Omental fat pad (tissue), 4 donors: ENCODE data around the gene PARN. TPM values are rescaled to one million over a fixed set of nuclear protein-coding genes. Genes with fewer than 3 reads are reported as not detected.
"Not testable (repeated sequence)": the region's sequence is repeated elsewhere in the genome, so short reads cannot be mapped to it uniquely, and the experiment has no call there.

Source experiments
- ATAC-seq: fragments of 150-250 bp; one replicate; pipeline ENCODE4 v1.9.1; 2016; ENCODE audit warnings: mild to moderate bottlenecking, moderate library complexity; ENCODE audit not compliant: low FRiP score
- DNase-seq: peaks from one replicate; pipeline ENCODE4 v3.0.0-alpha.2; 2019; ENCODE audit warnings: low spot score
- total RNA-seq, 4 donors: library from RNA; depleted of rRNA; stranded (reverse); fragments of >200 nt; gene quantifications; one replicate each; pipeline ENCODE4 v1.1.0, GENCODE V29; 2016
- TF ChIP-seq, protein P1 (sequence below), 3 donors: fragments of 450-650 bp; IDR thresholded peaks; one replicate each; pipeline ENCODE4 v1.5.1; 2016 to 2017; ENCODE audit warnings: antibody characterized with exemption in 3 of 3, mild to moderate bottlenecking in 3 of 3, moderate library complexity in 2 of 3

PARN gene
- total RNA-seq, 4 donors from 2014 or later, result 23.0 to 34.8 (median 26.4) TPM

DNA sequence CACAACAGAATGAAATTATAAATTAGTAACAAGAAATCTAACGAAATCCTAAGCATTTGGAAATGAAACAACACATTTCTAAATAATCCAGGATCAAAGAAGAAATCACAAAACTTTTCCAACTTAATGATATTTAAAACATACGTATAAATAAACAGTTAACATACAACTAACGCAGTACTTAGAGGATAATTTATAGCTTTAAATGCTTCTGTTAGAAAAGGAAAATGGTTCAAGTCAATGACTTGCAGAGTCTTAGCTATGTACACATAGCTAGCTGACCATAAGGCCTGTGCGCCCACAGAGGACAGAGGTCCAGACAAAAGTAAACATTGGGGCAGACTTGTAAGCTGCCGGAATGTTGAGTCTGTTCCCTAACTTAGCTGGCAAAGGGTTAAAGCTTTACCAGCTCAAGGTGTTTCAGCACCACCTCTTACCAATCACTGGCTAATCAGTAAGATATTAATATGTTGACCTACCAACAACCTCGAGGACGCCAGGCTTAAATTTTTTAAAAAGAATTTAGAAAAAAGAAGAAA, 84.6 kb downstream of the PARN start:
- DNase-seq (no peak), ATAC-seq (no peak)
- TF ChIP-seq, protein P1, sequence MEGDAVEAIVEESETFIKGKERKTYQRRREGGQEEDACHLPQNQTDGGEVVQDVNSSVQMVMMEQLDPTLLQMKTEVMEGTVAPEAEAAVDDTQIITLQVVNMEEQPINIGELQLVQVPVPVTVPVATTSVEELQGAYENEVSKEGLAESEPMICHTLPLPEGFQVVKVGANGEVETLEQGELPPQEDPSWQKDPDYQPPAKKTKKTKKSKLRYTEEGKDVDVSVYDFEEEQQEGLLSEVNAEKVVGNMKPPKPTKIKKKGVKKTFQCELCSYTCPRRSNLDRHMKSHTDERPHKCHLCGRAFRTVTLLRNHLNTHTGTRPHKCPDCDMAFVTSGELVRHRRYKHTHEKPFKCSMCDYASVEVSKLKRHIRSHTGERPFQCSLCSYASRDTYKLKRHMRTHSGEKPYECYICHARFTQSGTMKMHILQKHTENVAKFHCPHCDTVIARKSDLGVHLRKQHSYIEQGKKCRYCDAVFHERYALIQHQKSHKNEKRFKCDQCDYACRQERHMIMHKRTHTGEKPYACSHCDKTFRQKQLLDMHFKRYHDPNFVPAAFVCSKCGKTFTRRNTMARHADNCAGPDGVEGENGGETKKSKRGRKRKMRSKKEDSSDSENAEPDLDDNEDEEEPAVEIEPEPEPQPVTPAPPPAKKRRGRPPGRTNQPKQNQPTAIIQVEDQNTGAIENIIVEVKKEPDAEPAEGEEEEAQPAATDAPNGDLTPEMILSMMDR (IDR thresholded peaks at IDR 0.05), result no peak

DNA sequence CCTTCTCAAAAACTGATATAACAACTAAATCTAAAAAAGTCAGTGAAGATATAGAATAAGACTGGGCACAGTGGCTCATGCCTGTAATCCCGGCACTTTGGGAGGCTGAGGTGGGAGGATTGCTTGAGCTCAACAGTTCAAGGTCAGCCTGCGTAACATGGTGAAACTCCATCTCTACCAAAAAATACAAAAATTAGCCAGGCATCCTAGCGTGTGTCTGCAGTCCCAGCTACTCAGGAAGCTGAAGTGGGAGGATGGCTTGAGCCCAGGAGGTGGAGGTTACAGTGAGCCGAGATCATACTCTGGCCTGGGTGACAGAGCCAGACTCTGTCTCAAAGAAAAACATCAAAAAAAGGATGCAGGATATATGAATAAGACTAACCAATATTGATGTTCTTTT, 85.2 kb downstream of the PARN start:
- DNase-seq, ATAC-seq: not testable (repeated sequence)

GRCh38 chr16:14539631-14540030, 90.4 kb downstream of the PARN start:
- DNase-seq, result no peak
- ATAC-seq, result no peak
- TF ChIP-seq, protein P1 (IDR thresholded peaks at IDR 0.05), result no peak

DNA sequence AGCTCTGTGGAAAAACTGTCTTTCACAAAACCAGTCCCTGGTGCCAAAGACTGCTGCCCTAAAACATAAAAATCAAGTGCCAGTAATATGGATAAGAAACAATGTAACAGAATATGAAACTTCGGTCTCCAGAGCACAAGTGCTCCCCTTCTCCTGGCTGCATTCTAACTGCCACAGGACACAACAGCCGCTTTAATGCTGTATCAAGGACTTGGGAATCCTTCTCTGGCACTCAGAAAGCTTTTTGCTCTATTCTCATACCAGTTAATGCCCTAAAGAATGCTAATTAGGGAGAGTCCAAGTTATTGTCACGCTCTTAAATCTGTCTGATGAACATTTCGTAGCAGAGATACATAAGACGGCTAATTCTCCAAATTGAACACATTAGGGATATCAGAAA, 90.9 kb downstream of the PARN start:
- TF ChIP-seq, protein P1 (IDR thresholded peaks at IDR 0.05), result no peak
- ATAC-seq (no peak), DNase-seq (no peak)

DNA sequence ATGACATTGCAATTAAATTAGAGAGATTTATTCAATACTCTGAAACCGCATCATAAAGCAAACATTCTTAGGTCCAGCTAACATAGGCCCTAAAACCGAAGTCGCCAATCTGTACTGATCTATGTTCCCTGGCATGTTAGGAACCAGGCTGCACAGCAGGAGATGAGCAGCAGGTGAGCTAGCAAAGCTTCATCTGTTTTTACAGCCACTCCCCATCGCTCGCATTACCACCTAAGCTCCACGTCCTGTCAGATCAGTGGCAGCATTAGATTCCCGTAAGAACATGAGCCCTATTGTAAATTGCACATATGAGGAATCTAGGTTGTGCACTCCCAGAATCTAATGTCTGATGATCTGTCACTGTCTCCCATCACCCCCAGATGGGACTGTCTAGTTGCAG, 91.5 kb downstream of the PARN start:
- ATAC-seq (no peak), DNase-seq (no peak)
- TF ChIP-seq, protein P1 (IDR thresholded peaks at IDR 0.05), result no peak

- DNase-seq, result no peak
- no peak for ATAC-seq
- TF ChIP-seq, protein P1 (IDR thresholded peaks at IDR 0.05), result no peak
Observed at GRCh38 chr16:14531613-14532012, 98.4 kb downstream of the PARN start.

DNA sequence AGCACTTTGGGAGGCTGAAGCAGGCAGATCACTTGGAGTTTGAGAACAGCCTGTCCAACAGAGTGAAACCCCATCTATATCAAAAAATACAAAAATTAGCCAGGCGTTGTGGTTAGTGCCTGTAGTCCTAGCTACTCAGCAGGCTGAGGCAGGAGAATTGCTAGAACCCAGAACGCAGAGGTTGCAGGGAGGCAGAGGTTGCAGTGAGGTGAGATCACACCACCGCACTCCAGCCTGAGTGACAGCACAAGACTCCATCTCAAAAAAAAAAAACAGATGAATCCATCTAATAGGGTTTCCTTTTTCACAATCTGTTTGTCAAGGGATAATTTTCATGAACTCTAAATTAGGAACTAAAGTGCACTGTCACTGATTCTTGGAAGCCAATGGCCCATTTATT, 99.0 kb downstream of the PARN start:
- DNase-seq, result no peak

More for the DNA sequence above, 99.0 kb downstream of the PARN start:
- TF ChIP-seq, protein P1 (IDR thresholded peaks at IDR 0.05), result no peak
- no peak for ATAC-seq
